SU-DHL-6 (cell line): ENCODE results near the gene ZNF711.

Experiments
- H2AFZ ChIP-seq: fragments of 200-600 bp; sonication (generic); 2 replicates; pipeline ENCODE4 v1.6.1; 2014; ENCODE audit warnings: low read depth, mild to moderate bottlenecking, moderate library complexity, mixed read lengths, antibody characterized with exemption, low read length; ENCODE audit not compliant: severe bottlenecking
- H3F3A ChIP-seq: fragments of 200-600 bp; shearing (Covaris generic); 2 replicates; pipeline ENCODE4 v1.6.0; 2016; ENCODE audit warnings: antibody characterized with exemption, mild to moderate bottlenecking; ENCODE audit not compliant: insufficient read depth
- H3K27ac ChIP-seq: fragments of 200-600 bp; sonication (generic); 2 replicates; pipeline ENCODE4 v1.5.1; 2016; ENCODE audit warnings: low read depth, mild to moderate bottlenecking, low read length, moderate library complexity, mixed read lengths
- H3K27me3 ChIP-seq: fragments of 200-600 bp; sonication (generic), shearing (Covaris generic); 2 replicates; pipeline ENCODE4 v1.6.0; 2014; ENCODE audit warnings: mild to moderate bottlenecking, low read length
- H3K36me3 ChIP-seq: fragments of 200-600 bp; sonication (generic); 2 replicates; pipeline ENCODE4 v1.6.1; 2014; ENCODE audit warnings: mild to moderate bottlenecking, low read length, mixed read lengths
- H3K4me2 ChIP-seq: fragments of 300-600, 200-600 bp; shearing (Covaris generic), sonication (generic); 2 replicates; pipeline ENCODE4 v1.6.0; 2014; ENCODE audit warnings: low read length, low read depth, mild to moderate bottlenecking; ENCODE audit not compliant: poor library complexity, severe bottlenecking
- H3K4me3 ChIP-seq: fragments of 200-600 bp; sonication (generic); 2 replicates; pipeline ENCODE4 v1.5.1; 2014; ENCODE audit warnings: antibody characterized with exemption, low read length, mild to moderate bottlenecking, mixed read lengths; ENCODE audit not compliant: insufficient read depth, poor library complexity, severe bottlenecking
- H3K79me2 ChIP-seq: fragments of 200-600 bp; sonication (generic); 2 replicates; pipeline ENCODE4 v1.6.1; 2014; ENCODE audit warnings: mild to moderate bottlenecking, low read length, moderate library complexity; ENCODE audit not compliant: insufficient read depth
- H3K9ac ChIP-seq: fragments of 200-600 bp; sonication (generic); 2 replicates; pipeline ENCODE4 v1.7.0; 2014; ENCODE audit warnings: mild to moderate bottlenecking, low read length
- H3K9me2 ChIP-seq: fragments of 200-600 bp; sonication (generic); replicated peaks from 2 replicates; pipeline ENCODE4 v1.6.1; 2014; ENCODE audit warnings: low read length; ENCODE audit not compliant: insufficient read depth
- H3K9me3 ChIP-seq: fragments of 200-600 bp; sonication (generic); 2 replicates; pipeline ENCODE4 v1.6.1; 2014; ENCODE audit warnings: low read length, mixed read lengths; ENCODE audit not compliant: insufficient read depth
- H4K20me1 ChIP-seq: fragments of 200-600 bp; sonication (generic); 2 replicates; pipeline ENCODE4 v1.6.1; 2014; ENCODE audit warnings: low read depth, mild to moderate bottlenecking, antibody characterized with exemption, low read length, moderate library complexity, mixed read lengths
- CTCF ChIP-seq: fragments of 200-600 bp; sonication (generic); IDR thresholded peaks from one replicate; pipeline ENCODE4 v1.5.1; 2017; ENCODE audit warnings: antibody characterized with exemption, mild to moderate bottlenecking, low read length, moderate library complexity; ENCODE audit not compliant: insufficient read depth, poor library complexity, severe bottlenecking
- EZH2phosphoT487 ChIP-seq: fragments of 200-600 bp; sonication (generic), shearing (Covaris generic); conservative IDR thresholded peaks from 2 replicates; pipeline ENCODE4 v1.6.1; 2018; ENCODE audit warnings: mild to moderate bottlenecking, antibody characterized with exemption, low read length, moderate library complexity, mixed read lengths

ZNF711 gene

GRCh38 chrX:85243761-85244449 lies at the start of gene ZNF711, which contains the start of gene SATL1:
Gene ZNF711 (plus strand): TSS chrX:85243991. CDS start chrX:85247573, 3,582 bp downstream.
Gene SATL1 (minus strand): TSS chrX:85243779. CDS start chrX:85108968, 134,811 bp downstream.
- peaks cover 4% of the 10 kb centered on the region; the same call in 1 of the 2 replicates for H3K36me3 ChIP-seq
- H3K27me3 ChIP-seq: no peaks in the 10 kb centered on the region
- peak within 1 kb of the TSS; percentile 87 for H3K9ac ChIP-seq
- H3K79me2 ChIP-seq: peaks cover 35% of the 10 kb centered on the region
- peak within 1 kb of the TSS; percentile 53 for H3K27ac ChIP-seq
- peak within 1 kb of the TSS; percentile 80 for H2AFZ ChIP-seq
- H3K4me3 ChIP-seq: peak within 1 kb of the TSS; percentile 81
- H3K9me3 ChIP-seq: no peaks in the 10 kb centered on the region
- no peaks in the 10 kb centered on the region for H4K20me1 ChIP-seq
- peak within 1 kb of the TSS; percentile 81 for H3K4me2 ChIP-seq
- no peak for TF ChIP-seq CTCF
- TF ChIP-seq EZH2phosphoT487: no peak
- peaks cover 10% of the 10 kb centered on the region; the same call in 1 of the 2 replicates for H3F3A ChIP-seq
- H3K9me2 ChIP-seq: no peaks in the 10 kb centered on the region

DNA sequence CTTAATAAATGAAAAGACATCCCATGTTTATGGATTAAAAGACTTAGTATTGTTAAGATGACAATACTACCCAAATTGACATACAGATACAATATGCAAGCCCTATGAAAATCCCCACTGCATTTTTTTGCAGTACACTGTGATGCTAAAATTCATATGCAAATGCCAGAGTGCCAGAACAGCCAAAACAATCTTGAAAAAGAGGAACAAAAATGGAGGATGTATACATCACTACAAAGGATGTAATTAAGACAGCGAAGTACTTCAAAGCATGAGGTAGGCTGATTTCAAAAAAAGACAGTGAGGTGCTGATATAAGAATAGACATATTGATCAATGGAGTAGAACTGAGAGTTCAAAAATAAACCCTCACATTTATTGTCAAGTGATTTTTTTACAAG lies 47.5 kb upstream of the ZNF711 start:
- Histone ChIP-seq H3K9me2 (no peaks in the 10 kb centered on the region), H2AFZ (no peak overlapping the region), H3K27me3 (no peaks in the 10 kb centered on the region), H3F3A (no peaks in the 10 kb centered on the region), H4K20me1 (no peaks in the 10 kb centered on the region), H3K4me2 (no peak overlapping the region), H3K79me2 (no peaks in the 10 kb centered on the region), H3K27ac (no peak overlapping the region), H3K4me3 (no peak overlapping the region), H3K9me3 (no peaks in the 10 kb centered on the region), H3K36me3 (no peaks in the 10 kb centered on the region), H3K9ac (no peak overlapping the region)
- no peak for TF ChIP-seq EZH2phosphoT487
- no peak for TF ChIP-seq CTCF

DNA sequence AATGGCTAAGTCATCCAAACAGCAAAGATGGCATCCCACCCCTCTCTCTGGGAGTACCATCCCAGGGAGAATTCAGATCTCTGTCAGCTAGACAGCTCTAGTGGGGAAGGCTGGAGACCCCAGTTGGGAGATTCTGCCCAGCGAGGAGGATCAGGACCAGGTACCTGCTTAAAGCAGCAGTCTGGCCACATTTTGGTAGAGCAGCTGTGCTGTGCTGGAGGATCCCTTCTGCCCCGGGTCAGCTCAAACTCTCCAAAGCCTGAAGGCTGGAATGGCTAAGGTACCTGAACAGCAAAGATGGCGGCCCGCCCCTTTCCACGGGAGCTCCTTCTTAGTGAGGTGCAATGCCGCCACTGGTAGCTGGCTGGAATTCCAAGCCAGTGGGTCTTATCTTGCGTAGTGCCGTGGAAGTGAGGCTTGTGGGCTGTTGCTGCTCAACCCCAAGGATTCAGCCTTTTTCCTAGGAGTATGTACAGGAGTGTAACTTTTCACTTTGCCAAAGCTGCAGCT lies 40.3 kb upstream of the ZNF711 start:
- Histone ChIP-seq H3K9me2 (no peaks in the 10 kb centered on the region), H3K27ac (no peak overlapping the region), H2AFZ (no peak overlapping the region), H3K79me2 (no peaks in the 10 kb centered on the region), H4K20me1 (no peaks in the 10 kb centered on the region), H3K27me3 (no peaks in the 10 kb centered on the region), H3K4me2 (no peak overlapping the region), H3F3A (no peaks in the 10 kb centered on the region), H3K4me3 (no peak overlapping the region), H3K9me3 (no peaks in the 10 kb centered on the region), H3K9ac (no peak overlapping the region), H3K36me3 (no peaks in the 10 kb centered on the region)
- TF ChIP-seq CTCF (no peak), EZH2phosphoT487 (no peak)
